Mucosa of rectum (tissue), 2 donors: ENCODE results near the gene BCL2.

Source experiments
- H3K27ac ChIP-seq, 2 donors: one replicate each; pipeline ENCODE4 v1.7.0; 2013; ENCODE audit warnings: inconsistent platforms in 2 of 2, low read depth in 2 of 2, low read length in 2 of 2
- H3K27me3 ChIP-seq, 2 donors: one replicate each; pipeline ENCODE4 v1.7.0; 2013; ENCODE audit warnings: low read length in 2 of 2; ENCODE audit not compliant: control insufficient read depth in 2 of 2, insufficient read depth in 2 of 2
- H3K36me3 ChIP-seq, 2 donors: one replicate each; pipeline ENCODE4 v1.7.0; 2013; ENCODE audit warnings: low read length in 2 of 2; ENCODE audit not compliant: control insufficient read depth in 2 of 2, insufficient read depth in 2 of 2
- H3K4me1 ChIP-seq, 2 donors: one replicate each; pipeline ENCODE4 v1.7.0; 2013; ENCODE audit warnings: low read length in 2 of 2, mild to moderate bottlenecking in 1 of 2; ENCODE audit not compliant: control insufficient read depth in 2 of 2, insufficient read depth in 2 of 2
- H3K4me3 ChIP-seq, 2 donors: one replicate each; pipeline ENCODE4 v1.7.0; 2013; ENCODE audit warnings: low read length in 2 of 2
- H3K9ac ChIP-seq, 2 donors: one replicate each; pipeline ENCODE4 v1.7.0; 2013; ENCODE audit warnings: low read length in 2 of 2, low read depth in 1 of 2, mild to moderate bottlenecking in 1 of 2
- H3K9me3 ChIP-seq, 2 donors: one replicate each; pipeline ENCODE4 v1.7.0; 2013; ENCODE audit warnings: low read length in 2 of 2; ENCODE audit not compliant: control insufficient read depth in 2 of 2
- donor health status: healthy.
- donor health status: Normal muscosa, but diverticular disease.

Gene BCL2

DNA sequence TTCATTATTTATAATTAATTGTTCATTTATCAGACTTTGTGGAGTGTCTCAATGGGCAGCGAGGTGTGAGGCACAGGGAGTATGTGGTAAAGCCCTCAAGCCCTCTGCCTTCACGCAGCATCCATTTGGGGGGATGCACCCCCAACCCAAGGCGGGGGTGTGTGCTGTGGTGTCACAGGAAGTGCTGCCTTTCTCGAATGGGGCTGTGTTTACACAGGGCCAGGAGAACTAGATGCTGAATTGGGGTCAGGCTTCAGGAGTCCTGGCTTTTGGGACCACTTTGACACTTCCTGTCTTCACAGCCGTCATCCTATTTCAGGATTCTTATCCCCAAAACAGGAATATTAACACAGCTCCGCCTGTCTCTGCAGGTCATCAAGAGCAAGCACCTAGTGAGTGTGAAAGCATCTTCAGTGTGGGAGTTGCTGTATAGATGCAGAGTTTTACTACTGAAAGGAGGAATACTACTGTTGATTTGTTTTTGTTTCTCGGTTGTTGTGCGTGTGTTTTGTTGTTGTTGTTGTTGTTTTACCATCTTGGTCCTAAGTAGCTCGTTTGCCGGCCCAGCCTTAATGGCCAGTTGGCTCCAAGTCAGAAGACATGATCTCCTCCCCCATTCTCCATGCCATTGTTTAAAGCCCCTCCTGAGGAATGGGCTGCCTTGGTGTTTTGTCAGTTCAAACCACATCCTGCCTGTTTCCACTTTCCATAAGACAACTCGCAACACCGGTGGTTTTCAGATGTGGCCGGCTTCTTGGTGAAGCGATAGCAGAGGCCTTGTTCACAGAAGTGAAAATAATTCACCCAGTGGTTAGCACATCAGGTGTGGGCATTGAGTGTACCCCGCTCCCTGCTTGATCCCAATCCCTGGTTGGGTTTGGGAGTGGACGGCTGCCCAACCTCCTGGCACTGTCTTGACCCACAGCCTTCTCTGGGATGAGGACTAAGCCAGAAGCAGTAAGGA lies 221.3 kb downstream of the BCL2 start:
- Histone ChIP-seq H3K9ac (no peak overlapping the region), H3K36me3 (no peaks in the 10 kb centered on the region), H3K27me3 (no peaks in the 10 kb centered on the region), H3K27ac (peak overlapping the region in 1 of 2 donors; percentile 69), H3K4me1 (peaks cover 20 to 26% of the 10 kb centered on the region in 2 donors), H3K9me3 (no peaks in the 10 kb centered on the region), H3K4me3 (no peak overlapping the region)

DNA sequence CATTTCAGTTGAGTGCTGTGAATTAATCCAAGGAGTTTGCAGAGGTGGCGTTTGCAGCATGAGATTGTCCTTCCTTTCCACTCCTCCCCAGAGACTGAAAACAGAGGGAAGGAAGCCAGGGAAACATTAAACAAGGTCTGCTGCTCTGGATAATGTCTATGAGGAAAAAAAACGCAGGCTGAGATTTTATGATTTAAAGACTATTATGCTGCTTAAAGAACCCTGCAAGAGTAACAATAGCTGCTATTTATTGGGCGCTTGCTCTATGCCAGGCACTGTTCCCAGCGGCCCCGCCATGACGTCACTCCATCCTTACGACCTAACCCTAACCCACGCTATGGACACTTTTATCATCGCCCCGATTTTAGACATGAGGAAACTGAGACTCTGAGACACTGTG lies 222.4 kb downstream of the BCL2 start:
- H3K9me3 ChIP-seq: no peaks in the 10 kb centered on the region
- H3K27ac ChIP-seq: no peak overlapping the region
- no peaks in the 10 kb centered on the region for H3K36me3 ChIP-seq
- H3K4me1 ChIP-seq: peaks cover 20 to 26% of the 10 kb centered on the region in 2 donors
- H3K27me3 ChIP-seq: no peaks in the 10 kb centered on the region
- H3K9ac ChIP-seq: no peak overlapping the region
- H3K4me3 ChIP-seq: no peak overlapping the region

DNA sequence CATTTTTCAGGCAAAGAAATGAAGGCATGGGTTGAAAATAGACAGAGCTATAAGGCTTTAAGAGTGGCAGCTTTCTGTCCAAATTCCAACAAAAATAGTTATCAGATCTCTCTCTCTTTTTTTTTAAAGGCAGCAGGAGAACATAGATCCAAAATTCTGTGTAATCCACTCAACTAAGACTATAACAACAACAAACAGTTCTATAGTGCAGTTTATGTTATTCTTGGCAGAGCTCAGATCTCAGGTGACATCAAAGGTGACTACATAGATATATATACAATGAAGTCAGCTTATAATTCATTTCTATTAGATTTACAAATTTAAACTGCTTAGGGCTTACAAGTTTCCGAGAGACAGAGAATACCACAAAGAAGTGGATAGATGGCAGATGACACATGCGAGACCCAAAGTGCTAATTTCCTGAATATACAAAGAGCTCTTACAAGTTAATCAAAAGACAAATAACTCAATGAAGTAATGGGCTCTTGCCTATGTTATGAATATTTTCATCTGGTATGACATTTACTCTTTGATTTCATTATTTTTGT lies 223.2 kb downstream of the BCL2 start:
- Histone ChIP-seq H3K9ac (no peak overlapping the region), H3K9me3 (no peaks in the 10 kb centered on the region), H3K27me3 (no peaks in the 10 kb centered on the region), H3K4me3 (no peak overlapping the region), H3K4me1 (peaks cover 20 to 24% of the 10 kb centered on the region in 2 donors), H3K27ac (no peak overlapping the region), H3K36me3 (no peaks in the 10 kb centered on the region)

DNA sequence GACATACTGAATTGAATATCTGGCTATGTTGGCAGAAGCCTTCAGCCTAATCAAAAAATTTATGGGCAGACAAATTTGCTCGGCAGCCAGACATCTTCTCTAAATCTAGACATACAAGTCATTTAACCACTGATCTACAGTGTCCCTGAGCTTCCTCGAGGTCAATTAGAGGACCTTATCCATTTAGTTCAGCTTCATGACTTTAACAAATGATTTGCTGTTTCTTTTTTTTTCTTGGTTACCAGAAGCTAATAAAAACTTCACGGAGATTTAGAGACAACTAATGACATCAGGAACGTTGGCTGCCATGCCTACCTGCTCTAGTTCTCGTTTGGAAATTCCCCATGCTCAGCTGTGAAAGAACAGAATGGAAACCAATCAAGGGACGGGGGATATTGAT lies 223.8 kb downstream of the BCL2 start:
- H3K36me3 ChIP-seq: no peaks in the 10 kb centered on the region
- no peak overlapping the region for H3K27ac ChIP-seq
- H3K4me3 ChIP-seq: no peak overlapping the region
- H3K9ac ChIP-seq: no peak overlapping the region
- no peaks in the 10 kb centered on the region for H3K9me3 ChIP-seq
- H3K4me1 ChIP-seq: peaks cover 19 to 21% of the 10 kb centered on the region in 2 donors
- H3K27me3 ChIP-seq: no peaks in the 10 kb centered on the region

DNA sequence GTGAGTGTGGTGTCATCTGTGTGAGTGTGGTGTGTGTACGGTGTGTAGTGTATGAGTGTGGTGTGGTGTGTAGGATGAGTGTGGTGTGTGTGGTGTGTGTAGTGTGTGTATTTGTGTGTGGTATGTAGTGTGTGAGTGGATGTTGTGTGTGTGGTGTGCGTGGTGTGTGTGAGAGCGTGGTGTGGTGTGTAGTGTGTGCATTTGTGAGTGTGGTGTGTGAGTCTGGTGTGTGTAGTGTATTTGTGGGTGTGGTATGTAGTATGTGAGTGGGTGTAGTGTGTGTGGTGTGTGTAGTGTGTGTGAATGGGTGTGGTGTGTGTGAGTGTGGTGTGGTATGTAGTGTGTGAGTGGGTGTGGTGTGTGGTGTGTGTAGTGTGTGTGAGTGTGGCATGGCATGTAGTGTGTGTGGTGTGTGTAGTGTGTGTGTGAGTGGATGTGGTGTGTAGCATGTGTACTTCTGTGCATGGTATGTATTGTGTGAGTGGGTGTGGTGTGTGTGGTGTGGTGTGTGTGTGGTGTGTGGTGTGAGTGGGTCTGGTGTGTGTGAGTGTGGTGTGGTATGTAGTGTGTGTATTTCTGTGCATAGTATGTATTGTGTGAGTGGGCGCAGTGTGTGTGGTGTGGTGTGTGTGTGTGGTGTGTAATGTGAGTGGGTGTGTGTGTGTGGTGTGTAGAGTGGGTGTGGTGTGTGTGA lies 227.8 kb downstream of the BCL2 start:
- H3K27ac ChIP-seq: no peak overlapping the region

DNA sequence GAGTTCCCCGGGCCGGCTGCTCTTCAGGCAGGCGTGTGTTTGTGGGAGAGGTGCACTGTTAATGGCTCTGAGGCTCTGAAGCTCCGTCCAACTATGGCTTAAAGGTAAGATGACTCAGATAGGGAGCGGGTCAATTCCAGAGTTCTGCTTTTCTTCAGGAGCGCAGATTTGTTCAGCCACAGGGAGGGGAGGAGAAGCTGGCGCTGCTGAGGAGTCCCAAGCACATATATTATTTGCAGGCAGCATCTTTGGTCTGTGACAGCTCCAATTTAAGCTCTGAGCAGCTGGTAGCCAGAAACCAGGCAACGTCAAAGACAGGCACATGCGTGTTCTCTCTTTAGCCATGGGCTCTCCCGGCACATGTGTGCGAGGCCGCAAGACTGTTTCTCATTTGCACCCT lies 229.2 kb downstream of the BCL2 start:
- Histone ChIP-seq H3K36me3 (no peaks in the 10 kb centered on the region), H3K4me1 (no peaks in the 10 kb centered on the region), H3K27ac (no peak overlapping the region), H3K9ac (no peak overlapping the region), H3K9me3 (no peaks in the 10 kb centered on the region), H3K4me3 (no peak overlapping the region), H3K27me3 (no peaks in the 10 kb centered on the region)

More for the DNA sequence above, 227.8 kb downstream of the BCL2 start:
- H3K9ac ChIP-seq: no peak overlapping the region
- no peaks in the 10 kb centered on the region for H3K4me1 ChIP-seq
- no peak overlapping the region for H3K4me3 ChIP-seq
- no peaks in the 10 kb centered on the region for H3K36me3 ChIP-seq
- no peaks in the 10 kb centered on the region for H3K9me3 ChIP-seq
- no peaks in the 10 kb centered on the region for H3K27me3 ChIP-seq

DNA sequence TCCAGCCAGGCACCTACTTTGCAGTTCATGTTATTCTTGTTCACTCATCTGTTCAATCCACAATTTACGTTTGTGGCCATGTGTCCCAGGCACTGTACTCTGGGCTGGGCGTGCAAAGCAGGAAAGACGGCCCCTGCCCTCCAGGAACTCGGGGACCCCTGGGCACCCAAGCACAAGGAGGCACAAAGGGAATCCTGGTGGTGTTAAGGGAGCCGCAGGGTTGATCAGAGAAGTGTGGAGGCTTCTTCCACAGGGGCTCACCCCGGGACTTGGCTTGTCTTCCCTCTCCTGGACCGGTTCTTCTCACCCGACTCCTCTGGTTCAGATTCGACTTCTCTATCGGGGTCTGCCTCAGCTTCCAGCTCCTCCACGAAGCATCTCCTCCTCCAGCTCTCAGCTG lies 230.5 kb downstream of the BCL2 start:
- Histone ChIP-seq H3K4me3 (no peak overlapping the region), H3K9me3 (no peaks in the 10 kb centered on the region), H3K4me1 (no peaks in the 10 kb centered on the region), H3K27me3 (no peaks in the 10 kb centered on the region), H3K9ac (no peak overlapping the region), H3K36me3 (no peaks in the 10 kb centered on the region), H3K27ac (no peak overlapping the region)

DNA sequence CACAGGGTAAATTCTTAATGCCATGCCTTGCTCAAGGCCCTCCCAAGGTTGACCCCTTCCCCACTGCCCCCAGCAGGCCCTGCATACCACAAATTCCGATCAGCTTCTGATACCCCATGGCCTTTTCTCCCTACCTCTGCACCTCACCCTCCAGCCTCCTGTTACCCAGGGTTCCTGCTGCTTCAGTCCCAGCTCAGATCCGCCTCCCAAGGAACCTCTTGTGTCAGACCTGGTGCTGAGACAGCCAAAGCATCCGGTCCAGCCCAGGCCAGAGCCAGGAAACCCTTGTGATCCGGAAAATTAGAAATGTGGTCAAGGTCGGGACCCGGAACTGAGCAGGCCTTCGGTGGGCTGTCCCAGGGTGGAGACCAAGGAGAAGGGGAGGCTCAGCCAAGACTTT lies 231.3 kb downstream of the BCL2 start:
- H3K27me3 ChIP-seq: no peaks in the 10 kb centered on the region
- no peak overlapping the region for H3K27ac ChIP-seq
- no peaks in the 10 kb centered on the region for H3K9me3 ChIP-seq
- H3K4me1 ChIP-seq: no peaks in the 10 kb centered on the region
- no peak overlapping the region for H3K4me3 ChIP-seq
- no peak overlapping the region for H3K9ac ChIP-seq
- no peaks in the 10 kb centered on the region for H3K36me3 ChIP-seq

DNA sequence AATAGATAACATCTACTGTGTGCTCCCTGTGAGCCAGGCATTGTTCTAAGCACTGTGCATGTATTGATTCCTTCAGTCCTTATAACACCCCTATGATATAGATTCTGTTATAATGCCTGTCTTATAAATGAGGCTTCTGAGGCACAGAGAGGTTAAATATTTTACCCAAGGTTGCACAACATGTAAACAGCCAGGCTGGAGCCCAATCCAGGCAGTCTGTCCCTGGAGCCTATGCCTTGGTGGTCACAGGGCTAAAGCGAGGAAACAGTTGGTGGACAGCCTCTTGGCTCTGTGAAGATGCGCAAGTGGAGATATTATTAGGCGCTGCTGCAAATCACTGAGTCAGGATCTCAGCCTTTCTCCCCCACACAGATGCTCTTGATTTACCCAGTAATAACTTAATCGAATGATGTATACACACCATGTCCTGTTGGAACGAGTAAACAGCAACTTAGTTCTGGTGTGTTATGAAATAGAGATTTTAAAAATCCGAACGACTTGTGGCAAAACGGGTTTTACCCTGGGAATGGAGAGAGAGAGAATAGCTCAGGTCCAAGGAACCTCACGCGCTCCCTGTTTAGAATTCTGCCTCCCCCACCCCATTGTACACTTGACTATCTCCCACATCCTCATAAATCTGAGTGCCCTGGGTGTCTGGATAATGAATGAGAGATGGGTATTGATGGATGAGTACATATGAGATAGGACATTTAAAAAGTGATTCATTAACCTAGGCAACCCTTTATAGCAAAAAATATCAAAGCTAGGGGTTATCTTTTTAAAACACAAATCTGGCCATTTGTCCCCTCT lies 231.9 kb downstream of the BCL2 start:
- Histone ChIP-seq H3K27me3 (no peaks in the 10 kb centered on the region), H3K27ac (no peak overlapping the region), H3K4me1 (no peaks in the 10 kb centered on the region), H3K36me3 (no peaks in the 10 kb centered on the region), H3K4me3 (no peak overlapping the region), H3K9ac (no peak overlapping the region), H3K9me3 (no peaks in the 10 kb centered on the region)
